Body of pancreas (tissue), 4 donors: ENCODE measurements around the gene OLIG2.
A peak's percentile ranks its signal among the peaks of the same experiment; 100 is the strongest.

Experiments used
- CTCF ChIP-seq, 7 experiments: fragments of 450-650 bp in 4 of 7; fragments of 200-600 bp in 3 of 7; sonication (generic) in 3 of 7; IDR thresholded peaks; one replicate each; pipeline ENCODE4 v1.5.1; 2016 to 2019; ENCODE audit warnings: antibody characterized with exemption in 7 of 7
- POLR2A ChIP-seq, 3 donors: fragments of 450-650 bp; IDR thresholded peaks; one replicate each; pipeline ENCODE4 v1.6.1; 2016; ENCODE audit warnings: antibody characterized with exemption in 3 of 3, mild to moderate bottlenecking in 2 of 3

- peak in 4 of 7 experiments; percentile 12 to 37 (median 24) for TF ChIP-seq CTCF (IDR thresholded peaks at IDR 0.05)
- TF ChIP-seq POLR2A (IDR thresholded peaks at IDR 0.05), result no peak
These were observed 31.4 kb upstream of the OLIG2 start for GRCh38 chr21:32994305-32994704.
